Spleen (tissue), 7 donors: ENCODE measurements around the gene NANOG.
"Not testable (repeated sequence)": the region's sequence is repeated elsewhere in the genome, so short reads cannot be mapped to it uniquely, and the experiment has no call there.

Experiments used
- POLR2A ChIP-seq, 3 donors: fragments of 450-650 bp; IDR thresholded peaks; one replicate each; pipeline ENCODE4 v1.5.1; 2017; ENCODE audit warnings: antibody characterized with exemption in 3 of 3, mild to moderate bottlenecking in 1 of 3
- POLR2AphosphoS5 ChIP-seq, 3 donors: sonication (generic); formaldehyde crosslinking; IDR thresholded peaks; one replicate each; pipeline ENCODE4 v1.5.1; 2017; ENCODE audit warnings: antibody characterized with exemption in 3 of 3
- TF ChIP-seq, protein P1 (sequence below), 11 experiments: fragments of 200-600 bp in 7 of 11; fragments of 450-650 bp in 4 of 11; sonication (generic) in 4 of 11; IDR thresholded peaks in 8 of 11; conservative IDR thresholded peaks in 3 of 11; 1 replicate in 7 of 11; 2 replicates in 4 of 11; pipeline versions ENCODE4 v1.4.0 to v1.8.0; 2016 to 2021; ENCODE audit warnings: antibody characterized with exemption in 11 of 11, inconsistent platforms in 4 of 11, mild to moderate bottlenecking in 1 of 11
- donor health status: DM: no; HTN: no; CAD: no; lungs with moderate emphysema.
- donor health status: DM: no; HTN: no; CAD: no.
- donor health status: DM: no; HTN: no; CAD: no.

DNA sequence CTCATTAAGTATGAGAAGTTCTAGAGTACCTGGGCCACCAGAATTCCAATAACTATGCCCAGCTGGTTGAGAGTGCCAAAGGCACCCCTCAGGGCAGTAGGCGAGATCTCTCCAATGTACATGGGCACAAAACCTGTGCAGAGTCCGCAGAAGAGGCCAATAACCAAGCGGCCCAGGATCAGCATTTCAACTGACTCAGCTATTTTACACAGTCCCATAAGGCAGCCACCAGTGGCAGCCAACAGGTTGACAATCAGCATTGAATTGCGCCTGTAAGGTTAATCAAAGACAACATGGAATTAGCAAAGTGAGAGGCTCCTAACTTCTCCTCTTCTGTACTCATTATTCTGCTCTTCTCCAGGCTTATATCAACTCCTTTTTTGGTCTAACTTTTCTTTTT, 40.5 kb downstream of the NANOG start:
- TF ChIP-seq, protein P1, sequence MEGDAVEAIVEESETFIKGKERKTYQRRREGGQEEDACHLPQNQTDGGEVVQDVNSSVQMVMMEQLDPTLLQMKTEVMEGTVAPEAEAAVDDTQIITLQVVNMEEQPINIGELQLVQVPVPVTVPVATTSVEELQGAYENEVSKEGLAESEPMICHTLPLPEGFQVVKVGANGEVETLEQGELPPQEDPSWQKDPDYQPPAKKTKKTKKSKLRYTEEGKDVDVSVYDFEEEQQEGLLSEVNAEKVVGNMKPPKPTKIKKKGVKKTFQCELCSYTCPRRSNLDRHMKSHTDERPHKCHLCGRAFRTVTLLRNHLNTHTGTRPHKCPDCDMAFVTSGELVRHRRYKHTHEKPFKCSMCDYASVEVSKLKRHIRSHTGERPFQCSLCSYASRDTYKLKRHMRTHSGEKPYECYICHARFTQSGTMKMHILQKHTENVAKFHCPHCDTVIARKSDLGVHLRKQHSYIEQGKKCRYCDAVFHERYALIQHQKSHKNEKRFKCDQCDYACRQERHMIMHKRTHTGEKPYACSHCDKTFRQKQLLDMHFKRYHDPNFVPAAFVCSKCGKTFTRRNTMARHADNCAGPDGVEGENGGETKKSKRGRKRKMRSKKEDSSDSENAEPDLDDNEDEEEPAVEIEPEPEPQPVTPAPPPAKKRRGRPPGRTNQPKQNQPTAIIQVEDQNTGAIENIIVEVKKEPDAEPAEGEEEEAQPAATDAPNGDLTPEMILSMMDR (IDR thresholded peaks at IDR 0.05 in 8 of 11, conservative IDR thresholded peaks at IDR 0.05 in 3 of 11): not testable (repeated sequence)
- not testable (repeated sequence) for TF ChIP-seq POLR2A, POLR2AphosphoS5 (IDR thresholded peaks at IDR 0.05)
